NCI-H1092 treated with DMSO at 0.1 percent for 48 hours (cell line): Measurements from ENCODE around the gene BSND.

ENCODE experiments used
- DNase-seq: peaks from one replicate; lab custom pipeline; 2025; lab: John Stamatoyannopoulos, UW

BSND gene

DNA sequence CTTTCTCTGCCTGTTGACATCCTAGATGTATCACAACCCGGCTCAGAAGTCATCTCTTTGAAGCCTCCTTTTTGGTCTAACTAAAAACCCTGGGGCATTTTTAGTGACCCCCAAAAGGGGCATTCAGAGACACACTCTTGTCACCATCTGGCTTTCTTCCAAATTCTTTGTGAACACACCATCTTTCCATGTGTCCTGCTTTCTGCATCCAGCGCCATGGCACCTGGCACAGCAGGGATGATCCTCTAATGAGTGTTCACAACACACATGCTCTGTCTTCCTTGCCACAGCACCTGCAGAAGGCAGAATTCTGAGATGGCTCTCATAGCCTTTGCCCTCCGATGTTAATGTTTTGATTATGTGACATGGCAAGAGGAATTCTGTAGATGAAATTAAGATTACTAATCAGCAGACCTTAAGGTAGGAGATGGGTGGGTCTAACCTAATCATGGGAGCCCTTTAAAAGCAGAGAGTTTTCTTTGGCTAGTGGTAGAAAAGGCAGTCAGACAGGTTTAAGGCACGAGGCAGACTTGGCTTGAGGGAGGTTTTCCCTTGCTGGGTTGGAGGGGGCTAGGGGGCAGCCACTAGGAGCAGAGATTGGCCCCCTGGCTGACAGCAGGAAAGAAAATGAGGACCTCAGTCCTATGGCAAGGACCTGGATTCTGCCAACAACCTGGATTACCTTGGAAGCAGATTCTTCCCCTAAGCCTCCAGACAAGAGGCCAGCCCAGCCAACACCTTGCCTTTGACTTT lies 23.2 kb upstream of the BSND start:
- peak; percentile 60 for DNase-seq

DNA sequence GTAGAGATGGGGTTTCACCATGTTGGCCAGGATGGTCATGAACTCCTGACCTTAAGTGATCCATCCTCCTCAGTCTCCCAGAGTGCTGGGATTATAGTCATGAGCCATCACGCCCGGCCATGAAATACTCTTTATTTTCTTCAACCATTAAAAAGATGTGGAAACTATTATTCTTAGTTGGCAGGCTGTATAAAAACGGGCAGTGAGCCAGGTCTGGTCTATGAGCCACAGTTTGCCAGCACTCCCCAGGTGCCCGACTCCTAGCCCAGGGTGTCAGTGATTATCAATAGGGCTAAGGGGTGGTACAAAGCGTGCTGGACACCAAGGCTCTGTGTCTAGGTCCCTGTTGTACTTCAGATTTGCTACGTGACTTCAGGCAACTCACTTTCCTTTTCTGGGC lies 22.0 kb upstream of the BSND start:
- DNase-seq: peak; percentile 76

DNA sequence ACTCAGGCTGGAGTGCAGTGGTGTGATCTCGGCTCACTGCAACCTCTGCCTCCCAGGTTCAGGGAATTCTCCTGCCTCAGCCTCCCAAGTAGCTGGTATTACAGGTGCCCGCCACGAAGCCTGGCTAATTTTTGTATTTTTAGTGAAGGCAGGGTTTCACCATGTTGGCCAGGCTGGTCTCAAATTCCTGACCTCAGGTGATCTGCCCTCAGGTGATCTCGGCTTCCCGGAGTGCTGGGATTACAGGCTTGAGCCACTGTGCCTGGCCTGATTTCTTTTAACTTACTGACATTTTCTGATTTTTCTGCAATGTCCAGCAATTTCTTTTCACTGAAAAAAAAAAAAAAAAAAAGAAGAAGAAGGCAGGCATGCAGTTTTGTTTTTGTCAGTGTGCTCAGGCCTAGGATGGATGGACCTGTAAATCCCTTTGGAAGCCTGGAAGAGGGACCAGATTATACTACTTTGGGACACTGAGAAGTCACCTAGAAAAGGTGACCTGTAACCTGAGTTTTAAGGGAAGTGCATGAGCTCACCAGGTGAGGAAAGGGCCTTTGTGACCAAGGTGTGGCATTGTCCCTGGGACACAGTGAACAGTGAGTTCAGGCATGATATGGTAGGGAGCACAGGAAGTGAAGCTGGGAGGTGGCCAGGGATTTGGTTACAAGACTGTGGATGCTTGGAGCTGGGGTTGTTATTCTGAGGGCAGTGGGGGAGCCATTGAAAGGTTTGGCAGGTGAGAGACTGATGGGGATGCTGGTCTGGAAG lies 21.0 kb upstream of the BSND start:
- DNase-seq: no peak

DNA sequence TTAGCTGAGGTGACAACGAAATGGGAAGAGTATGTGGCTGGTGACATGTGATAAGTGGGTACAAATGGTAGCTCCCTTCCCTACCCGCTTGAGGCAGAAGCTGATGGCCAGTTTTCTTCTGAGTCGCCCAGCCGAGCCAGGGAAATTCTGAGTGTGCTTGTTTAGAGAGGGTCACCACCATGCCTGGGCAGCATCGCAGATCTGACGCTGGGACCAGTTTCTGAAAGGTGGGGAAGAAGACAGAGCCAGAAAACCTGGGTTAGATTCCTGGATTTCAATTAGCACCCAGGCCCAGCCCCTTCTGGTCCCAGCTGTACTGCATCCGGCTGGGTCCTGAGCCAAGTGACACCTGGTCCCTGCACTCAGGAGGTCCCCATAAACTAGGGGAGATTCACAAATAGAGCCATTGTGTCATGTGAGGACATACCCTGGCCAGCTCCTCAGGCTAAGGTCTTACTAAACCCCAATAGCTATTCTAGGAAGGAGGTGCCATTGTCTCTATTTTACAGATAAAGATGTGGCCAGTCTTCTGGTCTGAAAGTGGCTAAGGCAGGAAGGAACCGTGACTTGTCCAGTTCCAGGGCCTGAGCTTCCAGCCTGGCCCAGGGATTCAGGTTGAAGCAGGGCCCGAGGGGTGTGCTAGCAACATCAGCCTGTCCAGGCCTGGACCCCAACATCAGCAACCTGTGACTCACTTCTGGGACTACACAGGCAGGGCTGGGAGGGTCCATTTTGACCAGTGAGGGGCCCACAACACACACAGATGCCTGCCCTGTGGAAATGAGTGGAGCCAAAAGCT lies 20.0 kb upstream of the BSND start:
- no peak for DNase-seq

DNA sequence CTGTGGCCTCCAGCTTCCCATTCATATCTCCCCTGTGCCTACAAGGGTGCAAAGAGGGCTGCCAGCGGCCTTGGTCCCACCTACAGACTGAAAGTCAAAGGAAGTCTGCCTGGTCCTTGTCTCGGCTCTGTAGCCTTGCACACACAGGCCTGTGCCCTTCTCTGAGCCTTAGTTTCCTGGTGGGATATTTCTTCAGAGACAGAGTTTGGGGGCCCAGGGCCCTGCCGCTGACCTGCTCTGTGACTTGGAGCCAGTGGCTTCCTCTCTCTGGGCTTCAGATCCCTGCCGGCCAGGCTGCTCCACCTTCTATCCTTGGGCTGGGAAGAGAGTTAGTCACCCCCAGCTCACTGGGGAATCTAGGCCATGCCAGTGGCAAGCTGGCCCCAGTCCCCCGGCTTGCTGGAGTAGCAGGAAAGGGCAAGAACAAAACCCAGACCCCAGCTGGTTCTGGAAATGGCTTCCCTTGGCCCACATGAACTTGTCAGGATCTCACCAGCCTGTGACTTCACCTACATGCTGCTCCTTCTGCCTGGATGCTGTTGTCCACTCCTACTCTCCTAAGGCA lies 19.3 kb upstream of the BSND start:
- no peak for DNase-seq

DNA sequence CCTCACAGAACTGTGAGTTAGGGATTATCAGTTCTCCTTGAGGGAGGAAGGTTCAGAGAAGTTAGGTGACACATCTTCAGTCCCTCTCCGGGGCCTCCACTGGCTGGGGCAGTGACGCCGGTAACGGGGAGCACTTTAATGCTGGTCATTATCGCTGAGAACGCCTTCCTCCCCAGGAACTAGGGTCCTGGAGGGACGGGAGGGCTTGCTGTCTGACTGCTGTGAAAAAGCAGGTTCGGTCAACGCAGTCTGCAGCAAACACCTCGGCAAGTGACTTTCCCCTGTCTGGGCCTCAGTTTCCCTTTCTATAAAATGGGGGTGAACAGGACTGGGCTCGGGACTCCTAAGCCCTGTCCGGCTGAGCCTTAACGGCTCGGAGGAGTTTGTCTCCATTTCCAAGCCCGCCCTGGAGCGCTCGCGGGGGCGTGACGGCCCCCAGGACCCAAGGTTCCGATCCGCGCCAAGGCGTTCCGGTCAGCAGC lies 18.6 kb upstream of the BSND start:
- no peak for DNase-seq

DNA sequence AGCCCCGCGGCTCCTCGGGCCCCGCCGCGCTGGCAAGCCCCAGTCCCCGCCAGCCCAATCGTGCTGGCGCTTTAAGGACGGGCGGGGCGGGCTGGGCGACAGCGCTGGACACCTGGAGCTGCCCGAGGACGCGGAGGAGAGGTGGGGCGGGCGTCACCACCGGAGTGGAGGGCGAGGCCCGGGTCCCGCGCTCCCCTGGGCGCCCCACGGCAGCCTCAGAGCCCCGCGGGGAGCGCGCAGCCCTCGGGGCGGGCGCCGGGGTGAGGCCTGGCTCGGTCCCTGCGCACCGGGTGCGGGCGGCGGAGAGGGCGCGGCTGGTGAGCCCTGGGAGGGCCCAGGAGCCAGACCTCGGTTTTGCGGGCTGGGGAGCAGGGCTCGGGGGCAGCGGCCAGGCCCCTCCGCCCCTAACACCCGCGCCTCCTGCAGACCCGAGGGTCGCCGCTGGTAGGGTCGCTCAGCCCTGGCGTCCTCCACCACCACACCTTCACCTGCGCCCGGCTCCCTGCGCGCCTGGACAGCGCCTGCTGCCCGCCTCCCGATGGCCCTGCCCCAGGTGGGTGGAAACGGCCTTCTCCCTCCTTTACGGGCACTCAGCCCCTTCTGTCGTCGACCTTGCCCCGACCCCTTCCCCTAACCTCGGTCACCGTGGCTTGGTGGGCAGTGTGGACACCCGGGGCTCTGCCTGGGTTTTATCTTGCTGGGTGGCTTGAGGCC lies 18.0 kb upstream of the BSND start, which contains the start of gene TMEM61:
TSS of gene TMEM61 (plus strand) at position 101 of the 714 bp plus-strand sequence. CDS start at position 539, 438 bp downstream.
- DNase-seq: no peak

DNA sequence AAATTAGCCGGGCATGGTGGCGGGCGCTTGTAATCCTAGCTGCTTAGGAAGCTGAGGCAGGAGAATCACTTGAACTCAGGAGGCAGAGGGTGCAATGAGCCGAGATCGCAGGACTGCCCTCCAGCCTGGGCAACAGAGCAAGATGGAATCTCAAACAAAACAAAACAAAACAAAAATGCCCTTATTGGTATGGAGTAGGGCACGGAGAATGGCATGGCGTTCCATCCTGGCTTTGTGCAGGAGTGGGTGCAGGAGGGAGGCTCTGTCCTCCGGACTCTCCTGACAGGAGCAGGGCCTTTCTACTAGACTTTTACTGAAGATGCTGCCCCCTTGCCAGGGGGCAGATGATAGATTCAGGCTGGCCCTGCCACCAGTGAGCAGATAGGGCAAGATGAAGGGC lies 17.3 kb upstream of the BSND start:
- no peak for DNase-seq

DNA sequence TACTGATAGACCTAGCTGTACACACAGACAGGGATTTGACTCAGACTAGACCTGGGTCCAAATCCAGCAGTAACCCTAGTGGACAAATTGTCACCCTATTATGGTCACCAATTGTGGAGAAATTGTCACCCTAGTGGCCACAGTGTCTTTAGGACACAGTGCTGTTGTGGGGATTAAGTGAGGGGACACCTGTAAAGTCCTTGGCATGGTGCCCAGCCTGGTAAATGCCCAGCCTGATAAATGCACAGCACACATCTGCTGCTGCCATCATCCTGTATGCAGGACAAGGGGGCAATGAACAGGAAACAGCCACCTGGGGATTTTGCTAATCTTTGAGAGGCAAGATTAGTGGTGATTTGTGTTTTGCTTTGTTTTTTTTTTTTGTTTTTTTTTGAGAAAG lies 16.0 kb upstream of the BSND start:
- peak; percentile 65 for DNase-seq

DNA sequence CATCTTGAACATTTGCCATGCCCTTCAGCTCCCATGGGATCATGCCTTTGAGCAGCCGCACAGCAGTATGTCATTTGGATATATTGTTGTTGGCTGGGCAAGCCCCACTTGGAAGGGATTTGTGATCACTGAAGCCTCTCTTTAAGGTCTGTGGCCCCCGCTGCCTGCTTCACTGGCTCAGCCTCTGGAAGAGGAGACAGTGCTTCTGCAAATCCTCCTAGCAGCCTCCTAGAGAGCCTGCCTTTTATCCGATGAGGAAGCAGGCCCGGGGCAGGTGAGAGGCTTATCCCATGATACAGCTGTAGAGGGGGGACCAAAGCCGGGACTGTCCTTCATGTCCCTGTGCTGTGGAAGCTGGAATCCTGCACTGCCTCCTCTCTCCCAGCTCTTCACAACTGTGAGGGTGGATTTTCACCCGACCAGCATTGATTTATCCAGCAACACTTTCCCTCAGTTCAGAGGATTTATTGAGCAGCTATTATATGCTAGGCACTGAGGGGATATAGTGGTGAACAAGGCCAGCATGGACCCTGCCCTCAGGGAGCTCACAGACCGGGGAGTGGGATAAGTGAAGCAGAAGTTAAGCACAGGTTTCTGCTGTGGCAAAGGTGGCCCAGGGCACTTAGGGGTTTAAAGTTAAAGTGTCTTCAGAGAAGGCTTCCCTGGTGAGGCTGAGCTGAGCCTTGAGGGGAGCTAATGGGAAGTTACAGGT lies 14.4 kb upstream of the BSND start:
- DNase-seq: peak; percentile 32

DNA sequence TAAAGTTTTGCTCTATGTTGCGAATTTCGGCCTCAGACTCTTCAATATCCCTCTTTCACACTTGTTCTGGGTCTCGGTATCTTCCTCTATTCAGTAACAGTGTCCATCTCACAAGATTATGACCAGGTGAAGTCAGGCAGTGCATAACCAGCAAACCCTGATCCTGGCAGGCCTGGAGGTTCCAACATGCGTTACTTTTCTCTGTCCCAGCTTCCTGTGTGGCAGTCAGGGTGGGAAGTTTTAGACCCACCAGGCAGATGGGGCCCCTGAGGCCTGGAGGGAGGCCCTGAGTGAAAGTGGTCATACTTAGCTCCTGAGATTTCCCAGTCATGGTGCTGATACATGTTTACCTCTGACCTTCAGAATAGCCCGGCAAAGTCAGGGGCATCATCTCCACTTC lies 13.2 kb upstream of the BSND start:
- DNase-seq: no peak

DNA sequence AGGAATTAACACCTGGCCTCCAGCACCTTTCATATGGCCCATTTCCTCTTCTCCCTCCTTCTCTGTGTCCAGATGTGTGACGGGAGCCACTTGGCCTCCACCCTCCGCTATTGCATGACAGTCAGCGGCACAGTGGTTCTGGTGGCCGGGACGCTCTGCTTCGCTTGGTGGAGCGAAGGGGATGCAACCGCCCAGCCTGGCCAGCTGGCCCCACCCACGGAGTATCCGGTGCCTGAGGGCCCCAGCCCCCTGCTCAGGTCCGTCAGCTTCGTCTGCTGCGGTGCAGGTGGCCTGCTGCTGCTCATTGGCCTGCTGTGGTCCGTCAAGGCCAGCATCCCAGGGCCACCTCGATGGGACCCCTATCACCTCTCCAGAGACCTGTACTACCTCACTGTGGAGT lies 12.7 kb upstream of the BSND start:
- no peak for DNase-seq

DNA sequence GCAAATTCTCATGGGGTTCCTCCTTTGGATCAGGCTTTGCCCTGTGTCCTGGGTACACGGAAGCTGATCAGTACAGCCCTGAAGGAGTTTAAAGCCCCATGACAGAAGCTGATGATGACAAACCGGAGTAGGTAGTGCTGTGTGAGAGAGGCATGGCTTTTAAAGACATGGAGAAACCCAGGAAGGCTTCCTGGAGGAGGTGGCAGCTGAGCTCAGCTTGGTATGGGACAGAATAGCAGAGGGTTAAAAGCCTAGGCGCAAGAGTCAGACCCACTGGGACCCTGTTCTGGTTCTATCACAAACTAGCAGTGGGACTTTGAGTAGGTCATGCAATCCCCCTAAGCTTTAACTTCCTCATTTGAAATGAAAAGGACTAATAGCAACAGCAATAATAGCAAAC lies 12.2 kb upstream of the BSND start:
- no peak for DNase-seq

DNA sequence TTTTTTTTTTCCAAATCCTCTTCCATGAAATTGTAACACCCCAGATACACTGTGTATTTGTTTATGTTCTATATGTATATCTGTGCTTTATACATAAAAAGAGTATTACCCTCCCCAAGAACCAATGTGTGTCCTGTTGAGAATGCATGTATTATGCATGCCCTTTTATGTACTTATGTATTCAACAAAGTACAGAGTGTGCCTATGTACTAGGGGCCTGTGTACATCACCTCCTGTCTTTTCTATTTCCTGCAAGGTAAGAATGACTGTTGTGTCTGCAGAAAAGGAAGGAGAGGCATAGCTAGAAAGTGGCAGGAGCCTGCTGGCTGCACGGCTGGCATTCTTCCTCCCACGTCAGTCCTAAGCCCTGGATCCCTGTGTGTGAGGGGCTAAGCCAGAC lies 11.3 kb upstream of the BSND start:
- no peak for DNase-seq

DNA sequence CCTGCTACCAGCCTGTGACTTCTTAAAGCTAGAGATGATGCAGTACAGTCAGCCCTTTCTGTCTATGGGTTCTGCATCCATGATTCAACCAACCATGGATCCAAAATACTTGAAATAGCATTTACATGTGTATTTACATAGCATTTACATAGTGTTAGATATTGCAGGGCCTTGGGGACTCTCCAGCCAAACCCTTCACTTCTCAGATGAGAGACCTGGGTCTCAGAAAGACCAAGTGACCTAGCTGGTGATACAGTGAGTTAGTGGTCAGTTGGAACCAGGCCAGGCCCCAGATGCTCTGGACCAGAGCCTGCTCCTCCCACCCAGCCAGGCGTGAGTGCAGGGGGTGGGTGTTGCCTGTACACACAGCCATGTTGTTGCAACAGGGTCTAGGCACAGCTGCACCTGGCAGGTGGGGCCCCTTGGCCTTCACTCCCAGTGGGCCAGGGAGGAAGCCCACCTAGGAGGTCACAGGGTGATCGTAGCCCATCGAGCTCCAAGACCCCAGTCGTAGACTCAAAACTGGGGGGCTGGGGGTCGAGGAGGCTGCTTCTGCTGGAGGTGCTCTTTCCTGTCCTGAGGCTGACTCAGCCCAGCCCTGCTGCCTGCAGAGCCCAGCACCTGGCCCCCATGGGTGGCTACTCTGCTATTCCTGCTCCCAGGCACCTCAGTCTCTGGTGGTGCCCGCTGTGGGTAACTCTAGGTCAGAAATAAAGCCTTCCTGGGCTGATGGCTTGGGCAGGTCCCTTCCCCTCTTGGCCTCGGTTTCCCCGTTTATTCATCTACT lies 10.6 kb upstream of the BSND start:
- DNase-seq: no peak

DNA sequence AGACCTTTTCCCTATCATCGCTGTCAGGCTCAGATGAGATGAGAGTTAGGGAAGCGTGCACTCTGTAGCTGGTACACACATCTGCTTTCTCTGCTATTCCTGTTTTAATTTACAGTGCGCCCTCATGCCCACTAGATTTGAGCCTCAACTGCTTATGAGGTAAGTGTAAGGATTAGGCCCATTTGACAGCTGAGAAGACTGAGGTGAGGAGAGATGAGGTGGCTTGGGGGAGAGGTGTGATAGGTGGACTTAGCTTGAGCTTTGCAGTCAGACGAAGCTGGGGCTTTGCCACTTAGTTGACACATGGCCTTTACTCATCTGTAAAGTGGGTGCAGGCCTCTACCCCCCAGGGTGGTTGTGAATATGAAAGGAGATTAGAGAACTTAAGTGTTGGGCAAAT lies 9.8 kb upstream of the BSND start:
- DNase-seq: no peak

DNA sequence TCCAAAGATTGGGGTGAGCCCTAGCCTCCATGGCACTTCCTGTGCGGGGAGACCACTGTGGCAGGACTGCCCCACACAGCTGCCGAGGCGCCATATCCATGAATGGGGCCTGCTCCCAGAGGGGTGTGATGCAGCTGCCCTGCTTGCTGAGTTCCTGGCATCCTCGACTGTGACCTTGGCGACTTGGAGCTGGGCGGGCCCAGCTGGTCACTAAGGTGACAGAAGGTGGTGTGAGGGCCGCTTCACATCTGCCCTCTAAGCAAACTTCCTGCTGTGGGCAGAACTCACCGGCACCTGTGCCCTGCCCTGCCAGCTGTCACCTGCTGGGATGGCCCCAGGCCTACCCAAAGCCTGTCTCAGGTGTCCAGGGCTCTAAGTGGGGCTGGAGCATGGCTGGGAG lies 9.3 kb upstream of the BSND start:
- DNase-seq: peak; percentile 41

DNA sequence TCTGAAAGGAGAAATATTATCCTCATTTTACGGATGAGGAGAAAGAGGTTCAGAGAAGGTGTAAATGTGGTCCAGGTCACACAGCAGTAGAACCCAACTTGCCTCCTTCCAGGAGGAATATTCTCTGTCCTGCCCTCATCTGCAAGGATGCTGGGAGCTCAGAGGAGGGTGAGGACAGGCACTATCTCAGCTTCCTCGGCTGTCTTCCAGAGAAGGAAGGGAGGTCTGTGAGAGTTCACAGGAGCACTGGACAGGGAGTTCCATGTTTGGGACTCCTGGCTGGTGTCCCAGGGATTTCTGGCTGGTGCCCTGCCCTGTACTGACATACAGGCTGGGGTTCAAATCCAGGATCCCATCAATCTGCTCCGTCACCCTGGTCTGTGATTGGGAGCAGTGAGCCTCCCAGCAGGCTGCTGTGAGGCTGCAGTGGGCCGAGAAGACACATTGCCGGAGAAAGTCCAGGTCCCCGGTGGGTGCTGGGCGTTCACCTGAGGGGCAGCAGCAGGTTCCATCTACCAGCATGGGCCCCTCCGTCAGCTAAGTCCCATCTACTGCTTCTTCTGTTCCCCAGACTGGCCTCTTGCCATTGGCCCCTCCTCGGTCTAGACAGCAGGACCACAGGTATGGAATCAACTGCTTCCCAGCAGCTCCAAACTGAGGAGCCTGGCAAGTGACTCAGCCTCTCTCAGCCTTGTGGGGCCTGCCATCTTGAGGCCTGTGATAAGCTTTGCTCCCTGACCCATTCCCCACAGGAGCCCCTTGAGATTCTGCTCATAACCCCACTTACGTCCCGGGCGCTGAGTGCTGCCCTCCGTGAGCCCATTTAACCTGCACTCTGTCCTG lies 8.5 kb upstream of the BSND start:
- no peak for DNase-seq

DNA sequence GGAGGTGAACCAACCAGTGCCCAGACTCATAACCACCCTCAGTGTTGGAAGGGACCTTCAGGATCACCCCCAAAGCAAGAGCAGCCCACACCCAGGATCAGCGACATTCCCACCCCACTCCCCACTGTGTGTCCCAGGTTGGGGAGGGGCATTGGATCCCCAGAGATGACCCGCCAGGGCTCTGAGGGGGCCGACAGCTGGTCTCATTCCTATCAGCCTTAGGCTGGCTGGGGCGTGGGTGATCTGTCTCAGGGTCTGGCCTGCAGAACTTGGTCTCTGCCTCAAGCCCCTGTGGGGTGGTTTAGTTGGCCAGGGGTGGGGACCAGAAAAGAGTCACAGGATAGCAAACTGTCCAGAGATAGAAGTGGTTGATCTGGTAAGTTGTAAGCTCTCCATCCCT lies 7.8 kb upstream of the BSND start:
- no peak for DNase-seq
